SK-N-SH (cell line): ENCODE data around the gene SDK1. TPM values are rescaled to one million over a fixed set of nuclear protein-coding genes. Genes with fewer than 3 reads are reported as not detected.

ENCODE experiments used
- CTCF ChIA-PET: fragments of 300-600, 350-600 bp; formaldehyde crosslinking; extraction: SDS; loops from one replicate; lab custom pipeline; 2021; lab: Yijun Ruan, JAX
- POLR2A ChIA-PET: fragments of 350-600 bp; sonication (Branson Sonifier 250); formaldehyde crosslinking; extraction: SDS; loops from one replicate; lab custom pipeline; 2020; ENCODE audit warnings: antibody characterized with exemption, inconsistent platforms; lab: Yijun Ruan, JAX
- DNase-seq: peaks from one replicate; pipeline ENCODE4 v3.0.0; 2012
- H2AFZ ChIP-seq: fragments of 200-600 bp; sonication (generic); 2 replicates; pipeline ENCODE4 v1.8.1; 2016; ENCODE audit warnings: antibody characterized with exemption, mild to moderate bottlenecking, low read depth
- H3F3A ChIP-seq: fragments of 200-600 bp; sonication (generic); replicated peaks from 2 replicates; pipeline ENCODE3; 2016; ENCODE audit warnings: antibody characterized with exemption, mild to moderate bottlenecking; ENCODE audit not compliant: insufficient read depth
- H3K27ac ChIP-seq, 2 experiments: fragments of 200-500 bp in 1 of 2; fragments of 200-600 bp in 1 of 2; sonication (Bioruptor generic) in 1 of 2; sonication (generic), shearing (Covaris generic) in 1 of 2; 2 replicates each; pipeline versions ENCODE4 v1.5.1 to v1.6.1; 2014 to 2016; ENCODE audit warnings: low read depth in 2 of 2, inconsistent platforms in 1 of 2, low read length in 1 of 2, mild to moderate bottlenecking in 1 of 2, mixed read lengths in 1 of 2
- H3K27me3 ChIP-seq: fragments of 200-600 bp; sonication (generic), shearing (Covaris generic); 2 replicates; pipeline ENCODE4 v1.6.1; 2016; ENCODE audit warnings: mixed run types; ENCODE audit not compliant: insufficient read depth
- H3K36me3 ChIP-seq, 2 experiments: fragments of 200-500 bp in 1 of 2; fragments of 200-600 bp in 1 of 2; sonication (Bioruptor generic) in 1 of 2; sonication (generic) in 1 of 2; replicated peaks in 1 of 2; 2 replicates each; pipeline versions ENCODE3 to v1.5.1; 2014 to 2016; ENCODE audit warnings: low read length in 1 of 2, mild to moderate bottlenecking in 1 of 2; ENCODE audit not compliant: insufficient read depth in 2 of 2, control insufficient read depth in 1 of 2
- H3K4me1 ChIP-seq, 2 experiments: fragments of 200-500 bp in 1 of 2; fragments of 200-600 bp in 1 of 2; sonication (Bioruptor generic) in 1 of 2; sonication (generic), shearing (Covaris generic) in 1 of 2; 2 replicates each; pipeline versions ENCODE4 v1.5.1 to v1.6.1; 2014 to 2016; ENCODE audit warnings: low read depth in 1 of 2, low read length in 1 of 2, mixed run types in 1 of 2; ENCODE audit not compliant: insufficient read depth in 2 of 2, control insufficient read depth in 1 of 2
- H3K4me2 ChIP-seq: fragments of 200-600 bp; sonication (generic), shearing (Covaris generic); 2 replicates; pipeline ENCODE4 v1.6.1; 2017; ENCODE audit warnings: mixed run types
- H3K4me3 ChIP-seq, 2 experiments: fragments of 200-500 bp in 1 of 2; fragments of 200-600 bp in 1 of 2; sonication (Bioruptor generic) in 1 of 2; sonication (generic), shearing (Covaris generic) in 1 of 2; 2 replicates each; pipeline versions ENCODE4 v1.5.1 to v1.8.1; 2014 to 2016; ENCODE audit warnings: low read depth in 2 of 2, inconsistent platforms in 1 of 2, low read length in 1 of 2, mild to moderate bottlenecking in 1 of 2, mixed read lengths in 1 of 2, moderate library complexity in 1 of 2
- H3K79me2 ChIP-seq: fragments of 200-600 bp; sonication (generic); 2 replicates; pipeline ENCODE4 v1.8.1; 2017; ENCODE audit warnings: mild to moderate bottlenecking; ENCODE audit not compliant: insufficient read depth
- H3K9ac ChIP-seq: fragments of 200-600 bp; sonication (generic); 2 replicates; pipeline ENCODE4 v1.6.1; 2017; ENCODE audit warnings: mixed run types
- H3K9me2 ChIP-seq: fragments of 200-600 bp; sonication (generic); 2 replicates; pipeline ENCODE4 v1.6.1; 2017; ENCODE audit warnings: mixed run types
- H3K9me3 ChIP-seq: fragments of 200-600 bp; sonication (generic); 2 replicates; pipeline ENCODE4 v1.6.1; 2017; ENCODE audit warnings: mixed run types, mild to moderate bottlenecking, moderate library complexity
- H4K20me1 ChIP-seq: fragments of 200-600 bp; sonication (generic); 2 replicates; pipeline ENCODE4 v1.6.1; 2017; ENCODE audit warnings: mild to moderate bottlenecking, mixed run types; ENCODE audit not compliant: insufficient read depth
- CTCF ChIP-seq: fragments of 200-600 bp; sonication (generic); IDR thresholded peaks from 2 replicates; pipeline ENCODE4 v1.6.1; 2017; ENCODE audit warnings: antibody characterized with exemption, mild to moderate bottlenecking, moderate library complexity
- ELF1 ChIP-seq: IDR thresholded peaks from 2 replicates; pipeline ENCODE4 v1.4.0; 2012
- FOXJ3 ChIP-seq: sonication (generic); formaldehyde crosslinking; IDR thresholded peaks from 2 replicates; pipeline ENCODE4 v1.5.1; 2020; ENCODE audit warnings: mild to moderate bottlenecking, missing genetic modification reagents
- JUND ChIP-seq: IDR thresholded peaks from 2 replicates; pipeline ENCODE4 v1.4.0; 2012
- MEF2A ChIP-seq: IDR thresholded peaks from 2 replicates; pipeline ENCODE4 v1.4.0; 2012; ENCODE audit warnings: low read depth, borderline replicate concordance
- MXI1 ChIP-seq: IDR thresholded peaks from 2 replicates; pipeline ENCODE4 v1.6.1; 2012; ENCODE audit warnings: mild to moderate bottlenecking, low read depth, low read length, improper control_type of control experiment
- NRF1 ChIP-seq: IDR thresholded peaks from 2 replicates; pipeline ENCODE4 v1.6.1; 2012; ENCODE audit warnings: low read depth, mild to moderate bottlenecking, low read length
- PBX3 ChIP-seq: IDR thresholded peaks from 2 replicates; pipeline ENCODE4; 2012
- POLR2AphosphoS5 ChIP-seq: IDR thresholded peaks from 2 replicates; pipeline ENCODE4 v1.6.1; 2012; ENCODE audit warnings: low read depth, low read length
- RAD21 ChIP-seq: IDR thresholded peaks from 2 replicates; pipeline ENCODE4 v1.6.1; 2012; ENCODE audit warnings: mild to moderate bottlenecking, low read length
- RFX5 ChIP-seq: IDR thresholded peaks from 2 replicates; pipeline ENCODE4 v1.6.1; 2012; ENCODE audit warnings: mild to moderate bottlenecking, improper control_type of control experiment, low read length
- RXRA ChIP-seq: IDR thresholded peaks from 2 replicates; pipeline ENCODE4 v1.4.0; 2012; ENCODE audit warnings: low read depth, mild to moderate bottlenecking, borderline replicate concordance
- SIN3A ChIP-seq: IDR thresholded peaks from 2 replicates; pipeline ENCODE4 v1.6.1; 2012; ENCODE audit warnings: low read depth, mild to moderate bottlenecking, low read length, moderate library complexity, borderline replicate concordance
- SMC3 ChIP-seq: IDR thresholded peaks from 2 replicates; pipeline ENCODE4 v1.6.1; 2012; ENCODE audit warnings: low read depth, low read length, improper control_type of control experiment
- TAF1 ChIP-seq: IDR thresholded peaks from 2 replicates; pipeline ENCODE4 v1.6.1; 2012; ENCODE audit warnings: low read depth, mild to moderate bottlenecking, low read length, moderate library complexity, borderline replicate concordance
- TEAD4 ChIP-seq: IDR thresholded peaks from 2 replicates; pipeline ENCODE4 v1.4.0; 2012; ENCODE audit warnings: mild to moderate bottlenecking, borderline replicate concordance; ENCODE audit not compliant: insufficient read depth
- USF1 ChIP-seq: IDR thresholded peaks from 2 replicates; pipeline ENCODE4 v1.4.0; 2012; ENCODE audit warnings: low read depth, borderline replicate concordance
- YY1 ChIP-seq: IDR thresholded peaks from 2 replicates; pipeline ENCODE4 v1.4.0; 2012; ENCODE audit warnings: low read depth, mild to moderate bottlenecking
- WGBS: methylation state at CpG from one replicate; pipeline ENCODE4 v1.1.6; 2017; ENCODE audit warnings: low lambda C conversion rate; 5-methylcytosine and 5-hydroxymethylcytosine counted together
- polyA plus RNA-seq, 3 experiments: library from polyadenylated mRNA; depleted of rRNA; stranded (reverse); fragments of >200 nt; gene quantifications; 2 replicates each; pipeline ENCODE4 v1.2.3, GENCODE V29; 2012

Gene SDK1
- polyA plus RNA-seq, 1 of the 3 experiments (the other 2 are of a cell fraction), result 1.2 TPM

GRCh38 chr7:3691478-3692158, 390.6 kb downstream of the SDK1 start:
- H4K20me1 ChIP-seq, result no peaks in the 10 kb centered on the region
- no peak for DNase-seq
- H3F3A ChIP-seq, result no peaks in the 10 kb centered on the region
- H3K27ac ChIP-seq, result no peak overlapping the region
- TF ChIP-seq TEAD4, result no peak
- TF ChIP-seq SMC3, result no peak
- TF ChIP-seq MXI1, result no peak
- no peak for TF ChIP-seq CTCF
- no peak for TF ChIP-seq JUND
- no peak for TF ChIP-seq PBX3
- TF ChIP-seq MEF2A, result no peak
- no peak for TF ChIP-seq FOXJ3 (CRISPR knock-in tag)
- TF ChIP-seq USF1, result no peak
- TF ChIP-seq RAD21, result no peak
- no peak for TF ChIP-seq ELF1
- TF ChIP-seq RFX5, result no peak
- no peak for TF ChIP-seq POLR2AphosphoS5
- no peak for TF ChIP-seq RXRA
- TF ChIP-seq TAF1, result no peak
- TF ChIP-seq NRF1, result no peak
- TF ChIP-seq SIN3A, result no peak
- TF ChIP-seq YY1, result no peak
- H3K4me2 ChIP-seq, result no peak overlapping the region
- H3K9ac ChIP-seq, result no peak overlapping the region
- H3K9me2 ChIP-seq, result no peaks in the 10 kb centered on the region
- no peaks in the 10 kb centered on the region for H3K9me3 ChIP-seq
- H3K27me3 ChIP-seq, result no peaks in the 10 kb centered on the region
- CTCF ChIA-PET, result interaction anchor here (1.2 kb wide), 1 partner anchor 19 kb away, joined by 3 read pairs; no protein-coding TSS in a partner anchor
- 54% methylated on average over 5 of the region's 5 CpGs for WGBS
- POLR2A ChIA-PET, result no interaction called here
- H2AFZ ChIP-seq, result no peak overlapping the region
- no peaks in the 10 kb centered on the region for H3K4me1 ChIP-seq
- no peaks in the 10 kb centered on the region for H3K36me3 ChIP-seq
- no peaks in the 10 kb centered on the region for H3K79me2 ChIP-seq
- H3K4me3 ChIP-seq, result no peak overlapping the region
